Fibroblast of pulmonary artery (primary cell): ENCODE results near the gene TM4SF5.

Experiments used
- DNase-seq: peaks from one replicate; pipeline ENCODE4 v3.0.0-alpha.2; 2010; ENCODE audit warnings: low read depth
- H3K4me3 ChIP-seq: replicated peaks from 2 replicates; pipeline ENCODE4 v1.5.1; 2011; ENCODE audit warnings: low read depth, mild to moderate bottlenecking, control low read depth, low read length, moderate library complexity
- CTCF ChIP-seq: IDR thresholded peaks from 2 replicates; pipeline ENCODE4 v1.5.1; 2011; ENCODE audit warnings: mild to moderate bottlenecking, control low read depth, low read length, inconsistent platforms; ENCODE audit errors: missing control alignments

Gene TM4SF5

GRCh38 chr17:4766723-4767122, 5.0 kb upstream of the TM4SF5 start:
- TF ChIP-seq CTCF: no peak

GRCh38 chr17:4768298-4768697, 3.4 kb upstream of the TM4SF5 start:
- no peak overlapping the region for H3K4me3 ChIP-seq
- TF ChIP-seq CTCF: no peak
- DNase-seq: no peak

More at GRCh38 chr17:4766723-4767122, 5.0 kb upstream of the TM4SF5 start:
- DNase-seq: no peak
- no peak overlapping the region for H3K4me3 ChIP-seq

GRCh38 chr17:4769628-4770027, 2.1 kb upstream of the TM4SF5 start:
- TF ChIP-seq CTCF: no peak
- DNase-seq: no peak
- H3K4me3 ChIP-seq: no peak overlapping the region

GRCh38 chr17:4772235-4772613, 538 bp downstream of the TM4SF5 start:
- DNase-seq: no peak
- no peak overlapping the region for H3K4me3 ChIP-seq
- TF ChIP-seq CTCF: no peak

- TF ChIP-seq CTCF: no peak
- H3K4me3 ChIP-seq: no peak overlapping the region
- DNase-seq: no peak
These were observed 6.5 kb downstream of the TM4SF5 start for GRCh38 chr17:4777969-4778760.

- DNase-seq: no peak
- no peak overlapping the region for H3K4me3 ChIP-seq
- no peak for TF ChIP-seq CTCF
These were observed 8.8 kb downstream of the TM4SF5 start for GRCh38 chr17:4780325-4780955.
